Gastrocnemius medialis (tissue), 4 donors: ENCODE data around the gene TXNDC11. TPM values are rescaled to one million over a fixed set of nuclear protein-coding genes. Genes with fewer than 3 reads are reported as not detected.

Experiments
- ATAC-seq, 2 donors: fragments of 150-250 bp; one replicate each; pipeline ENCODE4 v1.9.1; 2016
- DNase-seq, 2 donors: peaks; one replicate each; pipeline ENCODE4 v3.0.0-alpha.2; 2019
- H3K27ac ChIP-seq, 4 donors: fragments of 200-600 bp; sonication (generic); 1 replicate in 1 of 4; 2 replicates in 3 of 4; pipeline ENCODE4 v1.5.1; 2016 to 2018; ENCODE audit warnings: mild to moderate bottlenecking in 2 of 4, moderate library complexity in 1 of 4
- H3K27me3 ChIP-seq, 3 donors: fragments of 200-600 bp; sonication (generic) in 2 of 3; 1 replicate in 1 of 3; 2 replicates in 2 of 3; pipeline versions ENCODE4 v1.5.1 to v1.6.0; 2016 to 2019; ENCODE audit warnings: mild to moderate bottlenecking in 1 of 3, moderate library complexity in 1 of 3
- H3K36me3 ChIP-seq, 2 donors: fragments of 200-600 bp; sonication (generic) in 1 of 2; one replicate each; pipeline ENCODE4 v1.5.1; 2017 to 2018
- H3K4me1 ChIP-seq, 2 donors: fragments of 200-600 bp; sonication (generic) in 1 of 2; one replicate each; pipeline ENCODE4 v1.5.1; 2016 to 2017; ENCODE audit warnings: mild to moderate bottlenecking in 2 of 2
- H3K4me3 ChIP-seq, 4 donors: fragments of 200-600 bp; sonication (generic) in 3 of 4; 1 replicate in 1 of 4; 2 replicates in 3 of 4; pipeline ENCODE4 v1.5.1; 2016 to 2019; ENCODE audit warnings: mild to moderate bottlenecking in 2 of 4
- H3K9me3 ChIP-seq, 3 donors: fragments of 200-600 bp; sonication (generic) in 2 of 3; 1 replicate in 1 of 3; 2 replicates in 2 of 3; pipeline ENCODE4 v1.5.1; 2016 to 2019
- CTCF ChIP-seq, 5 experiments: fragments of 450-650 bp in 3 of 5; fragments of 200-600 bp in 2 of 5; sonication (generic) in 2 of 5; IDR thresholded peaks in 4 of 5; conservative IDR thresholded peaks in 1 of 5; 1 replicate in 4 of 5; 2 replicates in 1 of 5; pipeline ENCODE4 v1.5.1; 2016 to 2019; ENCODE audit warnings: antibody characterized with exemption in 5 of 5, mild to moderate bottlenecking in 3 of 5, moderate library complexity in 3 of 5
- POLR2A ChIP-seq, 2 donors: fragments of 450-650 bp; IDR thresholded peaks; one replicate each; pipeline ENCODE4 v1.6.1; 2017; ENCODE audit warnings: antibody characterized with exemption in 2 of 2, mild to moderate bottlenecking in 2 of 2, moderate library complexity in 2 of 2
- in situ Hi-C, 4 donors: fragments of 200-750 bp; cut with MboI; loops; one replicate each; pipeline versions ENCODE4 v1.15.0 to v1.8.0; 2017; ENCODE audit warnings: low sequenced_read_pairs in 4 of 4
- intact Hi-C: fragments of 100-400 bp; cut with DNase I; formaldehyde crosslinking; loops from one replicate; pipeline ENCODE4 v1.15.1; 2023; ENCODE audit warnings: low total_unique reads
- total RNA-seq, 4 donors: library from RNA; depleted of rRNA; stranded (reverse); fragments of >200 nt; gene quantifications; one replicate each; pipeline versions ENCODE4 v1.1.0 to v1.2.3, GENCODE V29; 2016

TXNDC11 gene
- total RNA-seq, 4 donors from 2014 or later: 35.2 to 64.5 (median 51.2) TPM

- intact Hi-C loops (loop anchor here (2.0 to 5.0 kb wide), 2 partner anchors 63 to 736 kb away; partner anchors contain the start of genes CLEC16A and DEXI), in situ Hi-C loops (no loop called here)
- H3K9me3 ChIP-seq: no peaks in the 10 kb centered on the region
- peak overlapping the region in 1 of 4 donors; percentile 1 for H3K4me3 ChIP-seq
- TF ChIP-seq POLR2A (IDR thresholded peaks at IDR 0.05) (no peak), CTCF (IDR thresholded peaks at IDR 0.05 in 4 of 5, conservative IDR thresholded peaks at IDR 0.05 in 1 of 5) (no peak)
- H3K4me1 ChIP-seq: peaks cover 97% of the 10 kb centered on the region in 2 donors
- H3K27ac ChIP-seq: peak overlapping the region; percentile 91 to 99 (median 97)
- H3K27me3 ChIP-seq: no peaks in the 10 kb centered on the region
- DNase-seq (no peak), ATAC-seq (no peak)
- peaks cover 0 to 24% of the 10 kb centered on the region in 2 donors for H3K36me3 ChIP-seq
Observed at GRCh38 chr16:11677959-11678881, 64.4 kb downstream of the TXNDC11 start.

- H3K36me3 ChIP-seq: peaks cover 0 to 22% of the 10 kb centered on the region in 2 donors
- ATAC-seq: peak in 1 of 2 donors; percentile 2
- H3K9me3 ChIP-seq: no peaks in the 10 kb centered on the region
- in situ Hi-C loops (no loop called here), intact Hi-C loops (loop anchor here (5.0 kb wide), 1 partner anchor 735 kb away; the partner anchor contains the start of genes CLEC16A and DEXI)
- TF ChIP-seq CTCF (IDR thresholded peaks at IDR 0.05 in 4 of 5, conservative IDR thresholded peaks at IDR 0.05 in 1 of 5) (no peak), POLR2A (IDR thresholded peaks at IDR 0.05) (peak; percentile 44 to 58)
- no peak overlapping the region for H3K4me3 ChIP-seq
- peak overlapping the region; percentile 91 to 99 (median 97) for H3K27ac ChIP-seq
- peak in 1 of 2 donors; percentile 78 for DNase-seq
- peaks cover 97% of the 10 kb centered on the region in 2 donors for H3K4me1 ChIP-seq
- no peaks in the 10 kb centered on the region for H3K27me3 ChIP-seq
Observed at GRCh38 chr16:11677451-11677951, 65.2 kb downstream of the TXNDC11 start.

- intact Hi-C loops: loop anchor here (5.0 kb wide), 1 partner anchor 734 kb away; the partner anchor contains the start of genes CLEC16A and DEXI
- peaks cover 0 to 22% of the 10 kb centered on the region in 2 donors for H3K36me3 ChIP-seq
- ATAC-seq: no peak
Observed at GRCh38 chr16:11676799-11677198, 65.9 kb downstream of the TXNDC11 start.

More at GRCh38 chr16:11676799-11677198, 65.9 kb downstream of the TXNDC11 start:
- Histone ChIP-seq H3K4me3 (no peak overlapping the region), H3K27ac (peak overlapping the region; percentile 91 to 99 (median 97)), H3K4me1 (peaks cover 97% of the 10 kb centered on the region in 2 donors), H3K9me3 (no peaks in the 10 kb centered on the region), H3K27me3 (no peaks in the 10 kb centered on the region)
- in situ Hi-C loops: no loop called here
- no peak for TF ChIP-seq CTCF (IDR thresholded peaks at IDR 0.05 in 4 of 5, conservative IDR thresholded peaks at IDR 0.05 in 1 of 5)
- no peak for TF ChIP-seq POLR2A (IDR thresholded peaks at IDR 0.05)
- DNase-seq: peak in 1 of 2 donors; percentile 59
